Measurements from ENCODE around the gene CRIP3.

CRIP3 gene

DNA sequence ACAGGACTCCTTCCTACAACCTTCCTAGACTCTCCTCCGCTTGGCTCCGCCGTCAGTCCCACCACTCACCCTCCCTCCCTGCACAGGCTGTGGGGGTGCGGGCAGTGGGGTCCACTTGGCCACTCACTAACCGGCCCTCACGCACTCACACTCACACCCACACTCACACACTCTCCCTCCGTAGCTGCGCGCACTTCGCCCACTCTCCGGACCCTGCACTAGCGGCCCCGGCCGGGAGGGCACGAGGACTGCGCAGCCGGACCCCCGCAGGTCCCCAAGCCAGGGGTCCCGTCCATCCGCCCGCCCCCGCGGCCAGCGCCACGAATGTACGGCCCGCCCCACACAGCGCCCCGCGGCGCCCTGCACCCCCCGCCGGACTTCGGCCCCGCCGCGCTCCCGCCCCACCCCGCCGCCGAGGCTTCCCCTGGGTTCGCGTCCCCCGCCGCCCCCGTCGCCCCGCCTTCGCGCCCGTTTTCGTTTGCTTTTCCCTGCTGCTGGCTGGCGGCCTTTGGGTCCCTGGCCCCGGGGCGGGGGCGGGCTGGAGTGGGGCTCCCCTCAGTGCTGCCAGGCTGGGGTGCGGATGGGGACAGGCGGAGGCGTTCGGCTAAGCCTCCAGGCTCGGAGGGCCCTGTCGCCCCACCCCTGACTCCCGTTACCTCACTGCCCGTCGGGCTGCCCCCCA lies 33.6 kb downstream of the CRIP3 start:
- no peak for DNase-seq (ENCODE audit: low read depth in 2 of 2, low spot score in 1 of 2)

DNA sequence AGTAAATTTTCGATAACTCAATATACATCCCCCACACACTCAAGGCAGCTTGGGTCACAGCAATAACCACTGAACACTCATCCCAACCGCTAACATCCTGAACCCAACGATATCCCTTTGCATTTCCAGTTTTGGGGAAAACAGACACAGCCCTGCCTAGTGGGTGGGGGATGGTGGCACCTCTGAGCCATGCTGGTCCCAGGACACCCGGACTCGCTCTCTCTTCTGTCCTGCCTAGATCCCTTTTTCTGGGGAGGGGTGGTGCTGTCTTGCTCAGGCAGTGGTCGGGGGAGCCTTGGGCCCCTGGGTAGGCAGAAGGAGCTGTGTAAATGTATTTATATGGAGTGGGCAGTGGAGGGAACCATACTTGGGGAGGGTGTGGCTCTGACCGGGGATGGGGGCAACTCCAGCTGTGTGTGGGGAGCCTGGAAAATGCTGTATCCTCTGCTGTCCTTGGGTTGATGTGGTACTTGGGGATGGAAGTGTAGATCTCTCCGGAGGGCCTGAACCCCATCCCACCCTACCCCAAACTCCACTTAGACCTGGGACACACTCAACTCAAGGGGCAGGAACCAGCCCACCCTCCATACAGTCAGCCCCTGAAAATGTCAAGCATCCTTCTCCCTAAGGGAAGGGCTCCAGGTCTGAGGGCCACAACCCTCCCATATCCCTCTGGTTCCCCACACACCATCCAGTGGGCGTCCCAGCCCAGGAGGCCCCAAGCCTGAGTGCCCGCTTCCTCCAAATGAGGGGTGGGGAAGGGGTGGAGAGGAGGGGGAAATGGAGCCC lies 34.3 kb downstream of the CRIP3 start:
- no peak for DNase-seq (ENCODE audit: low read depth in 2 of 2, low spot score in 1 of 2)

DNA sequence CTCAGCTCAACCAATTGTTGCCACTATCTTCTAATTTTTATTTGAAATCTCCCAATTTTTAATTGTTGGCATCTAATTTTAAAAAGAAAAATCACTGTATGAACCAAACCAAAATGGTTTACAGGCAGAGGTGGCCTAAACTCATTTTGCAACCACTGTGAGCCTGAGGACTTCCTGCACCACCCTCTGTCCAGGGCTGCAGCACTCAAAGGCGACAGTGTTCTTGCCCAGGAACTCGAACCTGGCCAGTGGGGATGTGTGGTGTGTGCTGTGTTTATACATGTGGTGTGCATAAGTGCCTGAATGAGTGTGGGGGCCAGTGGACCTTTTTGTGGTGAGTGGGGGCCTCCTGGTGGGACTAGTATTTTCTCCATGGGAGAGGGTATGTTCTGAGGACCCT lies 34.9 kb downstream of the CRIP3 start:
- no peak for DNase-seq (ENCODE audit: low read depth in 2 of 2, low spot score in 1 of 2)

DNA sequence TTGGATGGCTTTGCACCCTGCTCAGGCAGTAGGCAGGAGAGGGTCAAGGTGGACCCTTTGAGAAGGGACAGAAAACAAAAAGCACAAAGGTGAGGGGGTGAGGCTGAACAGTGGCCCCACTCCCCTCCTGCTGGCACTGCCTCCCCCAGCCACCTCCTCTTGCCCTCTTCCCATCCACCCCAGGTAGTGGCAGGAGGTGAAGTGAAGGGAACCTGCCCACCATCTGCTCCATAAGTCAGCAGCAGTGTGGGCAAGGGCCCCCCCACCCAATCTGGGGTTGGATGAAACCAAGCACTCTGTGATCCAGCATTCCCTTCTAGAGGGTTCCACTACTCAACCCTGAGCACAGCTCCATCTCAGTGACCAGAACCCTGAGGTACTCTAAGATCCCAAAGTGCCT lies 36.7 kb downstream of the CRIP3 start:
- DNase-seq (ENCODE audit: low read depth in 2 of 2, low spot score in 1 of 2) = no peak

DNA sequence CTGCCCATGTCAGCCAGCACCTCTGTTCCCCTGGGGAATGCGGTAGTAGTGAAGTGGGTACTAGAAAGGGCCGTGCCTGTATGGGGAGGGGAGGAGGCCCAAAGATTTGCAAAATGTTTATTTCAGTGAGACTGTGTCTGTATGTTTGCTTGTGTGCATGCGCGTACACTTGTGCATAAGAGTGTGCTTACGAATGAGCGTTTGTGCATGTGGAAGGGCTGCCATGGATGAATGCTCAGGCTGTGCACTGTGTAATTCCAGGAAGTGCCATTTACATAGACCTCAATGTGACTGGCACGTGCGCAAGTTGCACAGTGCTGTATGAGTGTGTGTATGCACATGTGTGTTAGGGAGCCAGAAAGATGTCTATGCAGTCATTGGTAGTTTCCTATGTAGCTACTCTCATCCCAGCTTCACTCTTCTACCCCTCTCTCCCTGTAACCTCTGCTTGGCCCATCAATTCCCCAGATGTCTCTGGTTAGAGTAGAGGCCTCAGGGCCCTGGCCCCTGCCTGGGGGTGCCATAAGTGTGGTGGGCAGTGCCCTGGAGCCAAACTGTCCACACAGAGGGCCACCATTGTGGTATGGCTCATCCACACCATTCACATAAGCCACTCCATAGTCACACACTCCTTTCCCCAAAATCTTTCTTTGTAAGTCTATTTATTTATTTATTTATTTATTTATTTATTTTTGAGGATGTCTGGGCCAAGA lies 37.4 kb downstream of the CRIP3 start:
- no peak for DNase-seq (ENCODE audit: low read depth in 2 of 2, low spot score in 1 of 2)

DNA sequence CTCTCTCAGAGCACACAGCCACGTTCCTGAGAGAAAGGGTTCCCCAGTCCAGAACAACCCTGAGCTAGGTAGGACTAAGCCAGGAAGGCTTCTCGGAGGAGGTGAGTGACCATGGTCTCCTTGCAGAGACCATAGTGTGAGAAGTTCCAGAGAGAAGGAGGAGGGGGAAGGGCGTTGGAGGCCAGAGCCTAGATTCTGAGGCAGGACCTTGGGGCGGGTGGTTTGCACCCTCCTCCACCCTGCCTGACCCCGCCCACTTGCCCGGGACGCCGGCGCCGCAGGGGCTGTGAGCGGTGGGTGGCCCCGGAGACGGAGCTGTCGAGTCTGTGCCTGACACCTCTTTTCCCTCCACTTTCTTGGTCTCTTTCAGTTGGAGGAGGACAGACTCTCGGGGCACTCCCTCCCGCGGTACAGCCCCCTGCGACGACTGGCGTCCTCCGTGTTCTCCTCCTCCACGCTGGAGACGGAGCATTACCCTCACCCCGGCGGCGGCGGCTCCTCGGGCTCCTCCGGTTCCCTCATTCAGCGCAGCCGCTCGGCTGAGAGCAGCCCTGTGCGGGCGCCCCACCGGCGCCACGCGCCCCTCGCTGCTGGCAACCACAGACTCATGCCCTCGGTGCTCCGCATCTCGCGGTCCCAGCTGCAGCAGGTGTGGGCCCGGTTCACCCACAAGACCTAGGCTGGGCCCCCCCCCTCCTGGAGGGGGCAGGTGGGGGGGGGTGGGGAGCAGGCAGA lies 39.2 kb downstream of the CRIP3 start:
- DNase-seq (ENCODE audit: low read depth in 2 of 2, low spot score in 1 of 2) = peak in 1 of 2 donors; percentile 29

DNA sequence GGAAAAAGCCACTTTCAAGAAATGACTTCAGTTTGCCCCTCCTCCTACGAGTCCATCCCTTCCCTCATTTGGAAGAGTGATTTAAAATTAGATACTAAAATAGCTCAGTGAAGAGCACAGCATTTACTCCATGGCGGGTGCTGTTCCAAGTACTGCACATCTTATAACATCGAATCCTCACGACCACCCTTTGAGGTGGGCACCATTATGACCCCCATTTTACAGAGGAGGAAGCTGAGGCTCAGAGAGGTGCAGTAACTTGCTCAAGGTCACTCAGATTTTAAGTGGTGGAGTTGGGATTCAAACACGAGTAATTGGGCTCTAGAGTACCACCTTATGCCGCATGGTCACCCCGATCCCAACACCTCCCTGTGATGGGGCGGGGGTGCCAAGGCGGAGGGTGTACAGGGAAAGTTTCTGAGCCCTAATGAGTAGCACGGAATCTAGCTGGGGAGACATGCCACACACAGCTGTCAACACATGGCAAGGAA lies 39.8 kb downstream of the CRIP3 start:
- no peak for DNase-seq (ENCODE audit: low read depth in 2 of 2, low spot score in 1 of 2)

DNA sequence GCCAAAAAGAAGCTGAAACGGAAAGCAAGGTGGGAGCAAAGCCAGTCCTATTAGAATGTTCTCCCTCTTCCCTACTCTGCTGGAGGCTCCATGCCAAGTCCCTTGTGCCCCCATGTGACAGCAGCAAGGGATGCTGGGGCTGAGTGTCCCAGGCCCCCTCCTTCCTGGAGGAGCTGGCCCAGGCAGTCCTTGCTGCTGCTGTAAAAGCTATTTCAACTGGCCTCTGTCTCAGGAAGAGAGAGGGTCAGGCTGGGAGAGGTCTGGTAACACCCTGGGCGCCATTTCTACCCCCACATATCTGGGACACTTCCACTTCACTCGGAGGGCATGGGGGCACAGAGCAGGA lies 40.3 kb downstream of the CRIP3 start:
- DNase-seq (ENCODE audit: low read depth in 2 of 2, low spot score in 1 of 2) = no peak

DNA sequence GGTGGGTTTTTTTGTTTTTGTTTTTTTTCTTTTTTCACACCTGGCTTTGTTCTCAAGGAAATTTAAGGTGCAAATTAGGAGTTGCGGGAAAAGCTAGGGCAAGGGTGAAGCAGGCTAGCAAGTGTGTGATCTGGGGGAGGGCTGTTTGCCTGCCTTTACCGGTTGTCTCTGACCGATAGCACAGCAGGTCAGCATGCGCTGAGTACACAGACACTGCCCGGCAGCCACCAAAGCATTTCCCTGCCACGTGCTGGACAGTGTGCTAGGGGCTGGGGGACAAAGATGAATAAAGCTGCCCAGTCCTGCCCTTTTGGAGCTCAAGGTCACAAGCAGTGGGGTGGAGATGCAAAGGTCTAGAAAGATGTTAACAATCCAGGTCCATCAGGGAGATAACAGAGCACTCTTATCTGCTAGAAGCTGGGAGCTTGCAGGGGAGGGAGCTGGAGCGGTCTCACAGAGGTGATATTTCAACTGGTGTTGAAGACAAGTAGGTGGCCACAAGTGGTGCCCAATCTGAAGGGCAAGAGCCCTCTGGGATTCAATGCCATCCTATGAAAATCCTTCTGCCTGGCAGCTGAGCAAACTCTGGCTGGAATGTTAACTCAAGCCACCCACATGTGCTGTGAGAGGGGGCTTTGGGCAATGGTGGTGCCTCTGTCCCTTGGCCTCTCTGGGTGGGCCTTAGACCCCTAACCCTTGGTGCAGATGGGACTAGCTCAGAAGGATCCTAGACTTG lies 40.8 kb downstream of the CRIP3 start:
- no peak for DNase-seq (ENCODE audit: low read depth in 2 of 2, low spot score in 1 of 2)

DNA sequence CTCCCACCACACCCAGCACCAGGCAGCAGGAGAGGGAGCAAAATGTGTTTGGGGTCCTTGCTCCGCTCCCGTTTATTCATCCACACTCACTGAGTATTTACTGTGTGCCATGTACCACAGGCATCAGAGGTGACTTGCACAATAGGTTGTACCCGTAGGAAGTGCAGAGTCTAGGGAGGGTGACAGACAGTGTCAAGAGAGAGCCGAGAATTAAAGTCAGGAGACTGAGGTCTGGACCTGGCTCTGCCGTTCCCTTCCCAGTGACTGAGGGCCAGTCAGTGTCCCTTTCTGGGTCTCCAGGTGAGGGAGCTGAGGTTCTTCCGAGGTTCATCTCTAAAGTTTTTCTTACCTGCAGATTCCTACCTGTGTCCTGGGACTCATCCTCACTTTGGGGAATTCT lies 43.1 kb downstream of the CRIP3 start:
- DNase-seq (ENCODE audit: low read depth in 2 of 2, low spot score in 1 of 2) = no peak

DNA sequence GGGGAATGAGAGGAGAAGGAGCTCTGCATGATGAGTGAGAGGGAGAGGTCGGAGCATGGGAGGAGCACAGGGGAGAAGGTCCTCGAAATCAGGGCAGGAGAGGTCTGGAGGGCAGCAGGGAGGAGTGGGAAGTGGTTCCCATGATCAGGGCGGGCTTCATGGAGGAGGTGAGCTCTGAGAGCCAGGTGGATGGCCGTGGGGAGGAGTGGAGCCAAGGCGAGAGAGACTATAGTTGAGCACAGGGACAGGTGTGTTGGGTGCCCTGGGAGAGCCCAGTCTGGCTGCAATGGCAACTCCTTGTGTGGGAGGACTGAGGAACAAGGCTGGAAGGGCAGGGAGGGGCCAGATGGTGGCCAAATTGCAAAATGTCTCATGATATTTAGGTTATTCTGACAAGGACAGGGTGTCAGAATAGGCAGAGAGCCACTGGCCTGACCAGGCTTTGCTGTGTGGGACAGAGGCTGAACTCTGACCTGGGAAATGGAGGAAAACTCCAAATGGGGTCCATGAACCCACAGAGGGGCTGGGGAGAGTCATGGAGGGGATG lies 44.0 kb downstream of the CRIP3 start:
- DNase-seq (ENCODE audit: low read depth in 2 of 2, low spot score in 1 of 2) = no peak

DNA sequence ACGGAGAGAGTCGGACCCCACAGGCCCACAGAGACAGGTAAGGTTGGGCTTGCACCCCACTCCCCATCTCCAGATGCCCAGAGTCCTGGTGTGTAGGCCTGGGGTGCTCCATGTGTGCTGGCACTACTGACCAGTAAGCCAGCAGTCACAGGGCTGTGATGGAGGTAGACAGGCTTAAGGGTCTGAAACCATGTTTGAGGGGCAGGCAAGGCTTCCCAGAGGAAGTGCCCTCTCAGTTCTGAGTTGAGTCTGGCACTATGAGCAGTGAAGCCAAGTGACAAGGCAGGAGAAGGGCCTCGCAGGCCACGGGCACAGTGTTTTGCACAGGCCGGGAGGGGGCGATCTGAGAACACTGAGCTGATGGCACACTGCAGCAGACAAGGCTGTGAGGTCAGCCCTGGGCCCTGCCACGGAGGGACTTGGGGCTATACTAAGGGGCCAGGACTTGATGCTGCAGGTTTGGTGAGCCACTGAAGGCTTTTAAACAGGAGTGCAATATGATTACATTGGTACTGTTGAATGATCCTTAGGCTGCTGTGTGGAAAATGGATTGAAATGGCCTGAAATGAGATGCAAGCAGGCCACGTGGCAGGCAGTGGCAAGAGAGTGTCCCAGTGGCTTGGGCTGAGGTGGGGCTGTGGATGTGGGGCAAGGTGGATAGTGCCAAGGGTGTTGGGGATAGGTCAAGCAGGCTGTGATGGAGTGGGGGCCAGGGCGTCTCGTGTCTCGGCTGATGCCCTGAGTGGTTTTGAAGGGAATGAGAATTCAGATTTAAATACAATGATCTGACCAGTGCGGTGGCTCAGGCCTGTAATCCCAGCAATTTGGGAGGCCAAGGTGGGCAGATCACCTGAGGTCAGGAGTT lies 45.1 kb downstream of the CRIP3 start:
- peak; percentile 47 to 59 for DNase-seq (ENCODE audit: low read depth in 2 of 2, low spot score in 1 of 2)

DNA sequence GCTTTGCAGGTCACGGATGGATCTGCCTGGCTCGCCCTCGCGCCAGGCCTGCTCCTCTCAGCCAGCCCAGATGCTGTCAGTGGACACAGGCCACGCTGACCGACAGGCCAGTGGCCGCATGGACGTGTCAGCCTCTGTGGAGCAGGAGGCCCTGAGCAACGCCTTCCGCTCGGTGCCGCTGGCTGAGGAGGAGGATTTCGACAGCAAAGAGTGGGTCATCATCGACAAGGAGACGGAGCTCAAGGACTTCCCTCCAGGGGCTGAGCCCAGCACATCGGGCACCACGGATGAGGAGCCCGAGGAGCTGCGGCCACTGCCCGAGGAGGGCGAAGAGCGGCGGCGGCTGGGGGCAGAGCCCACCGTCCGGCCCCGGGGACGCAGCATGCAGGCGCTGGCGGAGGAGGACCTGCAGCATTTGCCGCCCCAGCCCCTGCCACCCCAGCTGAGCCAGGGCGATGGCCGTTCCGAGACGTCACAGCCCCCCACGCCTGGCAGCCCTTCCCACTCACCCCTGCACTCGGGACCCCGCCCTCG lies 45.8 kb downstream of the CRIP3 start:
- DNase-seq (ENCODE audit: low read depth in 2 of 2, low spot score in 1 of 2) = no peak

DNA sequence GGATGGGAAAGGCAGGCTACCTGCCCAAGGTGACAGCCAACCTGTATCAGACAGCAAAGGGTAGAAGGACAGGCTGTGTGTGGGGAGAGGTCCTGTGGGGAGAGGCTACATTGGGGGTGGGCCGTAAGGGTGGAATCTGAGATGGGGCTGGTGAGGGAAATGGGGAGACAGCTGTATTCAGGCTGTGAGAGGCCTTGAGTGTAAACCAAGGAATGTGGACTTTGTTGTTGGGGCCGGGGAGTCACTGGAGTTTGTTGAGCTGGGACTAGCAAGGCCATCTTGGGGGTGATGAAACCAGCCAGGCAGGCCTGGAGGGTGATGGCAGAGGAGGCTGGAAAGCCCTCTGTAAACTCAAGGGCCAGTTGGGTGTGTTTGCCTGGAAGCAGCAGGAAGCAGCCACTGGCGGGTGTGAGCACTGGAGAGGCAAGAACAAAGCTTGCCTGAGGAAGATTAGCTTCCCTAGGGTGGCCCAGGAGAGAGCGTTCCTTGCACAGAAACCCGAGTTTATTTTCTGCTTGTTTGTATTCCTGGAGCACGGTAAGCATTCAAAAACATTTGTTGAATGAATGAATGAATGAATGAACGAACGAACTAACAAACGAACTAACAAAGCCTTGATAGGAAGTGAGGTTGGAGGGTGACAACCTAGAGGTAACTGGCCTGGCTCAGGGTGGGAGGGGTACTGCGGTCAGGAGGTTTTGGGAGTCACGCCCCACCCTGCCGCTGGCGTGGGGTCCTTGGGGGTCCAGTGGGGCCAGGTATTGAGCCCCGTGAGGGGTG lies 46.4 kb downstream of the CRIP3 start:
- no peak for DNase-seq (ENCODE audit: low read depth in 2 of 2, low spot score in 1 of 2)

DNA sequence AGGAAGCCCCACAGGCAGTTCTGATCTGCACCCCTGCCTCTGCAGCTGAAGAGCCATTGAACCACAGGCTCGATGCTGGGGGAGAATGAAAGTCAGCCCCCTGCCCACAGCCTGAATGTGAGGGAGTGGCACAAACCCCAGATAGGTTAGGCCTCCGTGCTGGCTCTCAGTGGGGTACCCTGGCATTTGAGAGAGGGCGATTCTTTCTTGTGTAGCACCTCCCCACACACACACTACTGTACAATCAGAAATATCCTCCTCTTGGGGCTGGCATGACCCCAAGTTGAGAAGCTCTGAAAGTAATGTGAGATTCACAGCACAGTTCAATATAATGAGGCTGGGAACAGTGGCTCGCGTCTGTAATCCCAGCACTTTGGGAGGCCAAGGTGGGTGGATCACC lies 47.4 kb downstream of the CRIP3 start:
- no peak for DNase-seq (ENCODE audit: low read depth in 2 of 2, low spot score in 1 of 2)

DNA sequence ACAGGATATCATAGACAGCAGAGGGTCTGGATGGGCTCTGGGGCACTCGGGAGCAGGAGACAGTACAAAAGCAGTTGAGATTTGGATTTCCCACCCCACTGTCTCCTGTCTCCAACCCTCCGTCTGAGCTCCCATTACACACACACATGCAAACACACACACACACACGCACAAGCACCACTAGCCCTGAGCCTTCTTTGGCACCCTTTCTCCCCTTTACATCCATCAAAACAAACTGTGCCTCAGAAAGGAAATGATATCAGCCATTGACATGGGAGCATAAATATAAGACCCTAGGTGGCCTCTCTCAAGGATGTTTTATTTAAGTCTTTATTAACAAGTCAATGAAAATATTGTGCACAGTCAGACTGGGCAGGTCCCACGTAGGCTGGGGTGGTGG lies 47.8 kb downstream of the CRIP3 start:
- no peak for DNase-seq (ENCODE audit: low read depth in 2 of 2, low spot score in 1 of 2)

DNA sequence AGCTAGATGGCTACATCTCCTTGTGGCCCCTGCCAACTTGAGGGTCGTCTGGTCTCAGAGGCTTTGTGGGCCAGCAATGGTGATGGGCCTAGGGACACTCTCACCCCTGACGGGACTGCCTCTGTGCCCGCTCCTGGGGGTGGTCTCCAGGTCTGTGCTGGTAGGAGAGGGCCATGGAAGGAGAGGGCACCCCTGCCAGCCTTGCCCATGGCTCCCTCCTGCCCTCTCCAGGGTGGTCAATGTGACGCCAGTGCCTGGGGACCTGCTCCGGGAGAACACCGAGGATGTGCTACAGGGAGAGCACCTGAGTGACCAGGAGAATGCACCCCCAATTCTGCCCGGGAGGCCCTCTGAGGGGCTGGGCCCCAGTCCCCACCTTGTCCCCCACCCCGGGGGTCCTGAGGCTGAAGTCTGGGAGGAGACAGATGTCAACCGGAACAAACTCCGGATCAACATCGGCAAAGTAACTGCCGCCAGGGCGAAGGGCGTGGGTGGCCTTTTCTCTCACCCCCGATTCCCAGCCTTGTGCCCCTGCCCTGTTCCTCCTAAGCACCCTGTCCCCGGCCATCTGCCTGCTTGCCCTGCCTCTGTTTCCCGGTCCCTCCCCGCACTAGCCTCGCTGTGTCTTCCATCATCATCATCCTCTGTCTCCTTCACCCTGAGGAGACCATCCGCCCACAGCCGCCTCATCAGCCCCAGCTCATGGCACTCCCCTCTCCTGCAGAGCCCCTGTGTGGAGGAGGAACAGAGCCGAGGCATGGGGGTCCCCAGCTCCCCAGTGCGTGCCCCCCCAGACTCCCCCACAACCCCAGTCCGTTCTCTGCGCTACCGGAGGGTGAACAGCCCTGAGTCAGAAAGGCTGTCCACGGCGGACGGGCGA lies 49.6 kb downstream of the CRIP3 start:
- DNase-seq (ENCODE audit: low read depth in 2 of 2, low spot score in 1 of 2) = no peak

DNA sequence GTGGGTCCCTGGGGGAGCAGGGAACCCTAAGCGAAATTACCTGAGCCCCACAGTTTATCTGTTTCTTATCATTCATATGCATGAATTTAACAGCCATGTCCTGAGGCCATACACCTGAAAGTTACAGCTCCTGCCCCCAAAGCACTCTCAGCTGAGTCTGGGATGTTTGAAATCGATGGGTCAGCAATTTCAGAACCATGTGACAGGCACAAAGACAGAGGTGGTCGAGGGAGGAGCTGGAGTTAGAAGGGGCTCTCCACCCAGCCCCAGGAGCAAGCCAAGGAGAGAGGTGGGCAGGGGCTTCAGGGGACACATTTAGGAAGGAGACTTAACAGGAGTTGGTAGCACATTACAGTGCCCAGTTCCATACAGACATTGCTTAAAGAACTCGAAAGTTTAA lies 50.4 kb downstream of the CRIP3 start:
- DNase-seq (ENCODE audit: low read depth in 2 of 2, low spot score in 1 of 2) = no peak
